Measurements from ENCODE around the gene NANOS2. TPM values are rescaled to one million over a fixed set of nuclear protein-coding genes. Genes with fewer than 3 reads are reported as not detected.

NANOS2 gene
- total and polyA plus RNA-seq, 9 of the 15 experiments (the other 6 are each of a cell fraction or from before 2014, with no cell fraction given): not detected

GRCh38 chr19:45890877-45891276 is 23.7 kb downstream of the NANOS2 start (continued):
- no peak for TF ChIP-seq SLC30A9 (CRISPR knock-in tag; IDR thresholded peaks at IDR 0.05)

DNA sequence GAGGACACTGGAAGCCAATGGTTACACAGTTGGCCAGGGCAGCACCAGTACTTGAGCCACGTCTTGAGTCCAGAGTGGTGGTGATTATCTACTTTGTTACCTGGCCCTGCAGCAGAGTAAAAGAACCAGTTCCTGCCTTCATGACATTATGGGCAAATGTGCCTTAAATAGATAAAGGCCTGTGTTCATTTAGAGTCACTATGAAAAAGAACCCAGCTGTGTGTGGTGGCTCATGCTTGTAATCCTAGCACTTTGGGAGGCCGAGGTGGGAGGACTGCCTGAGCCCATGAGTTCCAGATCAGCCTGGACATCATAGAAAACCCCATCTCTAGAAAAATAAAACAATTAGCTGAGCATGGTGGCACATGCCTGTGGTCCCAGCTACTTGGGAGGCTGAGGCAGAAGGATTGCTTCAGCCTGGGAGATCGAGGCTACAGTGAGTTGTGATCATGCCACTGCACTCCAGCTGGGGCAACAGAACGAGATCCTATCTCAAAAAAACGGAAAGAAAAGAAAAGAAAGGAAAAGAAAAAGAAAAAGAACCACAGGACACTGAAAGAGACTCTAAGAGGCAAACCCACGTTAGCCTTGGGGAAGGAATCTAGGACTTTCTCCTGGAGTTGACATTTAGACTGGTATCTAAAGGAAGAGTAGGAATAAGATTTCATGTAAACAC is 25.2 kb downstream of the NANOS2 start:
- Histone ChIP-seq H3K4me1 (replicated peaks in 1 of 2; ENCODE audit: control insufficient read depth in 2 of 2, insufficient read depth in 2 of 2, low read length in 2 of 2) (peaks cover 20 to 38% of the 10 kb centered on the region in 2 experiments; a peak in 4 of 5 replicates), H3K9me3 (replicated peaks; ENCODE audit: control insufficient read depth, insufficient read depth, low read depth, low read length) (no peaks in the 10 kb centered on the region), H3K79me2 (ENCODE audit: control insufficient read depth, insufficient read depth, low read length) (peaks cover 14% of the 10 kb centered on the region), H3K4me2 (ENCODE audit: insufficient read depth, low read length) (peak overlapping the region; percentile 12; the same call in 1 of the 2 replicates), H3K4me3 (no peak overlapping the region), H4K20me1 (replicated peaks; ENCODE audit: control insufficient read depth, insufficient read depth, low read length) (no peaks in the 10 kb centered on the region), H2AFZ (ENCODE audit: low read depth, low read length) (peak overlapping the region; percentile 25; the same call in 1 of the 2 replicates), H3K9me1 (ENCODE audit: control insufficient read depth, insufficient read depth, low read length) (no peaks in the 10 kb centered on the region), H3K27ac (ENCODE audit: extremely low read depth, low read depth, low read length) (peak overlapping the region; percentile 66), H3K9ac (ENCODE audit: insufficient read depth in 1 of 2, low read depth in 2 of 2, low read length in 2 of 2) (peak overlapping the region; percentile 27 to 45; a peak in 2 of 4 replicates), H3K27me3 (ENCODE audit: control insufficient read depth in 2 of 2, insufficient read depth in 2 of 2, low read length in 2 of 2) (no peaks in the 10 kb centered on the region), H3K36me3 (ENCODE audit: control insufficient read depth, insufficient read depth, low read length) (peaks cover 6% of the 10 kb centered on the region; the same call in 1 of the 3 replicates)
- ATAC-seq (0 out of 3 replicates have a peak, but pooled peaks have one; percentile 1), FAIRE-seq (peak; percentile 83), DNase-seq (ENCODE audit: extremely low read depth in 1 of 4, low spot score in 3 of 4) (peak in 2 of 4 experiments; percentile 62 to 76)
- CTCF ChIA-PET (ENCODE audit: low intra/inter-chr PET ratio): no interaction called here
- in situ Hi-C loops (cut with MboI): no loop called here
- WGBS (ENCODE audit: insufficient coverage, low coverage, missing lambda C conversion rate): 11% methylated on average over 6 of the region's 6 CpGs
- no TSS peak for BruUV-seq (replicated peaks)
- intact Hi-C loops (cut with micrococcal nuclease): no loop called here
- POLR2A ChIA-PET: interaction anchor here (0.5 to 1.1 kb wide), 2 partner anchors 11 to 87 kb away, joined by 3 to 4 read pairs; no protein-coding TSS in a partner anchor
- TF ChIP-seq SPI1 (IDR thresholded peaks at IDR 0.05; ENCODE audit: borderline replicate concordance, low read depth, low read length) (no peak), KLF10 (CRISPR knock-in tag; IDR thresholded peaks at IDR 0.05) (no peak), PRMT5 (CRISPR knock-in tag; IDR thresholded peaks at IDR 0.05) (no peak), SMAD4 (CRISPR knock-in tag; conservative IDR thresholded peaks at IDR 0.05) (no peak), POLR3G (IDR thresholded peaks at IDR 0.05; ENCODE audit: extremely low read depth, insufficient read length, insufficient replicate concordance) (no peak), ZBTB11 (CRISPR knock-in tag; IDR thresholded peaks at IDR 0.05) (no peak), TRIM24 (IDR thresholded peaks at IDR 0.05) (0 out of 4 replicates have a peak, but pooled peaks of 1 of the 2 experiments have one; percentile 52), SNRNP70 (optimal IDR thresholded peaks at IDR 0.05; ENCODE audit: low read depth, low read length) (no peak), YBX1 (IDR thresholded peaks at IDR 0.05) (no peak), OTX1 (CRISPR knock-in tag; IDR thresholded peaks at IDR 0.05) (no peak), FOS (IDR thresholded peaks at IDR 0.05; ENCODE audit: extremely low read depth, insufficient read length) (no peak), TCFL5 (CRISPR knock-in tag; conservative IDR thresholded peaks at IDR 0.05) (no peak)
- TF ChIP-seq, protein P1, sequence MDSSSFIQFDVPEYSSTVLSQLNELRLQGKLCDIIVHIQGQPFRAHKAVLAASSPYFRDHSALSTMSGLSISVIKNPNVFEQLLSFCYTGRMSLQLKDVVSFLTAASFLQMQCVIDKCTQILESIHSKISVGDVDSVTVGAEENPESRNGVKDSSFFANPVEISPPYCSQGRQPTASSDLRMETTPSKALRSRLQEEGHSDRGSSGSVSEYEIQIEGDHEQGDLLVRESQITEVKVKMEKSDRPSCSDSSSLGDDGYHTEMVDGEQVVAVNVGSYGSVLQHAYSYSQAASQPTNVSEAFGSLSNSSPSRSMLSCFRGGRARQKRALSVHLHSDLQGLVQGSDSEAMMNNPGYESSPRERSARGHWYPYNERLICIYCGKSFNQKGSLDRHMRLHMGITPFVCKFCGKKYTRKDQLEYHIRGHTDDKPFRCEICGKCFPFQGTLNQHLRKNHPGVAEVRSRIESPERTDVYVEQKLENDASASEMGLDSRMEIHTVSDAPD (CRISPR knock-in tag; IDR thresholded peaks at IDR 0.05): no peak
- TF ChIP-seq, protein P2, sequence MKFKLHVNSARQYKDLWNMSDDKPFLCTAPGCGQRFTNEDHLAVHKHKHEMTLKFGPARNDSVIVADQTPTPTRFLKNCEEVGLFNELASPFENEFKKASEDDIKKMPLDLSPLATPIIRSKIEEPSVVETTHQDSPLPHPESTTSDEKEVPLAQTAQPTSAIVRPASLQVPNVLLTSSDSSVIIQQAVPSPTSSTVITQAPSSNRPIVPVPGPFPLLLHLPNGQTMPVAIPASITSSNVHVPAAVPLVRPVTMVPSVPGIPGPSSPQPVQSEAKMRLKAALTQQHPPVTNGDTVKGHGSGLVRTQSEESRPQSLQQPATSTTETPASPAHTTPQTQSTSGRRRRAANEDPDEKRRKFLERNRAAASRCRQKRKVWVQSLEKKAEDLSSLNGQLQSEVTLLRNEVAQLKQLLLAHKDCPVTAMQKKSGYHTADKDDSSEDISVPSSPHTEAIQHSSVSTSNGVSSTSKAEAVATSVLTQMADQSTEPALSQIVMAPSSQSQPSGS (CRISPR knock-in tag; IDR thresholded peaks at IDR 0.05): no peak

All from K562 (cell line).